AG04449 (cell line): ENCODE results near the gene MARCHF5.
"Not testable (repeated sequence)": the region's sequence is repeated elsewhere in the genome, so short reads cannot be mapped to it uniquely, and the experiment has no call there.

ENCODE experiments used
- CTCF ChIA-PET: fragments of 350-600 bp; formaldehyde crosslinking; extraction: SDS; loops from one replicate; lab custom pipeline; 2021; ENCODE audit warnings: antibody characterized with exemption; lab: Yijun Ruan, JAX
- POLR2A ChIA-PET: fragments of 400-600, 350-600 bp; formaldehyde crosslinking; extraction: SDS; loops from one replicate; lab custom pipeline; 2020; ENCODE audit warnings: antibody characterized with exemption, inconsistent platforms; lab: Yijun Ruan, JAX
- DNase-seq: peaks from one replicate; pipeline ENCODE4 v3.0.0-alpha.2; 2010; ENCODE audit warnings: low read depth, low spot score
- H3K4me3 ChIP-seq: 2 replicates; pipeline ENCODE4 v1.5.1; 2011; ENCODE audit warnings: low read depth, mild to moderate bottlenecking, control low read depth, low read length
- CTCF ChIP-seq: IDR thresholded peaks from one replicate; pipeline ENCODE4 v1.5.1; 2011; ENCODE audit warnings: mild to moderate bottlenecking, moderate library complexity, low read length, control low read depth, inconsistent platforms; ENCODE audit not compliant: insufficient read depth; ENCODE audit errors: missing control alignments

The MARCHF5 gene

GRCh38 chr10:92316610-92317009, 25.6 kb downstream of the MARCHF5 start:
- TF ChIP-seq CTCF, result no peak
- H3K4me3 ChIP-seq, result no peak overlapping the region
- no peak for DNase-seq
- CTCF ChIA-PET, result no interaction called here
- POLR2A ChIA-PET, result no interaction called here

GRCh38 chr10:92323079-92323478, 32.1 kb downstream of the MARCHF5 start:
- ChIA-PET POLR2A (no interaction called here), CTCF (no interaction called here)
- no peak for DNase-seq
- H3K4me3 ChIP-seq, result no peak overlapping the region
- TF ChIP-seq CTCF, result no peak

GRCh38 chr10:92327445-92328433, 36.8 kb downstream of the MARCHF5 start:
- no peak for TF ChIP-seq CTCF
- CTCF ChIA-PET, result interaction anchor here (0.9 to 1.3 kb wide), 2 partner anchors 12 to 37 kb away, joined by 3 read pairs; partner anchors contain the start of genes CPEB3 and MARCHF5
- no peak for DNase-seq
- POLR2A ChIA-PET, result interaction anchor here (0.7 kb wide), 1 partner anchor 55 kb away, joined by 8 read pairs; no protein-coding TSS in a partner anchor
- H3K4me3 ChIP-seq, result no peak overlapping the region

- ChIA-PET POLR2A (no interaction called here), CTCF (no interaction called here)
- TF ChIP-seq CTCF, result no peak
- DNase-seq, result no peak
- no peak overlapping the region for H3K4me3 ChIP-seq
Measured at GRCh38 chr10:92328993-92329392, 38.0 kb downstream of the MARCHF5 start.

GRCh38 chr10:92329927-92330326, 39.0 kb downstream of the MARCHF5 start:
- H3K4me3 ChIP-seq, CTCF ChIA-PET, POLR2A ChIA-PET, DNase-seq: not testable (repeated sequence)

GRCh38 chr10:92342796-92343195, 51.8 kb downstream of the MARCHF5 start:
- DNase-seq, result no peak
- no peak overlapping the region for H3K4me3 ChIP-seq
- ChIA-PET CTCF (interaction anchor here (0.7 kb wide), 1 partner anchor 52 kb away, joined by 3 read pairs; the partner anchor contains the start of genes CPEB3 and MARCHF5), POLR2A (no interaction called here)
- no peak for TF ChIP-seq CTCF

GRCh38 chr10:92345575-92345974, 54.6 kb downstream of the MARCHF5 start:
- DNase-seq, POLR2A ChIA-PET: not testable (repeated sequence)

GRCh38 chr10:92347035-92347676, 56.2 kb downstream of the MARCHF5 start:
- H3K4me3 ChIP-seq, DNase-seq, POLR2A ChIA-PET: not testable (repeated sequence)
- CTCF ChIA-PET, result interaction anchor here (0.6 to 0.7 kb wide), 2 partner anchors 12 to 140 kb away, joined by 3 to 4 read pairs; no protein-coding TSS in a partner anchor

More at GRCh38 chr10:92345575-92345974, 54.6 kb downstream of the MARCHF5 start:
- CTCF ChIA-PET, H3K4me3 ChIP-seq: not testable (repeated sequence)
